GM15510 (cell line): Measurements from ENCODE around the gene GYS2.

ENCODE experiments used
- POLR2A ChIP-seq: IDR thresholded peaks from 3 replicates; pipeline ENCODE4 v1.6.1; 2011; ENCODE audit warnings: borderline replicate concordance; ENCODE audit not compliant: insufficient read length; ENCODE audit errors: extremely low read depth

Gene GYS2

DNA sequence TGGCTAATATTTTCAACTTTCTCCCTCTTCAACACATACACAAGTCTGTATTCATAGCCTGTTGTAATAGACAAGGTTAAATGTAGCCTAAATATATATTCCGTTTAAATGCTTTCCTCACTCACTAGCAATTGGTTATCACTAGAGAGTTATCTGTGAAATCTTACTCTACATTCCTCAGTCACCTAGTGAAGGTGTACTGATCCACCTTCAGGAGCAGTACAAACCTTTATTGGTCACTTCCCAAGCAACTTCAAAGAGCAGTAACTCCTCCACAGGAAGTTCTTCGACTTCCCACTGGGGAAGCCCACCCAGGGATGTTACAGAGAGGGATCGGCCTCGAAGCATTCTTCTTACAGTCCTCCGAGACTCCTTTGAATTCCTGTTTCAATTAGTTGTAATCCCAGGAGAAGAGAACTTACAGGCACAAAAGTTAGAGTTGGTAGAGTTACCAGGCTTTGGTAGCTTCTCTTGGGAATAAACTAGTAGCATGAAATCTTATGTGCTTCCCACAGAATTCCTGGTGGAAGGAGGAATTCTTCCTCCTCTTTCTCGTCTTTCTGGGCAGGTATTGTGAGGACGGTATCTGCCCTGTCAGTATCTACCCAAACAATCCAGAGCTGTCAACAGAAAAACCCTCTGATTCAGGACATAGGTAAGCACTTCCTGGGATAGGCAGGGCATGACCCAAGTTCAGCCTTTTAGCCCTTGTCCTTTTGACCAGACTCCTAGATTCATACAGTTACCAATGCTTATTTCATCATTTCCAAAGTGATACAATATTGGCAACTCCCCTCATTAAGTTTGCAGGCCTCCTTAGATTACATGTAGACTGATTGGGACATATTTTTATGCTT lies at the start of gene GYS2:
Gene GYS2, minus strand, starts transcription at position 603 of the 857 bp plus-strand sequence. Its CDS starts 255 bp downstream, at position 348.
- no peak for TF ChIP-seq POLR2A

- TF ChIP-seq POLR2A: no peak
Observed at GRCh38 chr12:21651821-21652220, 47.2 kb upstream of the GYS2 start.

- TF ChIP-seq POLR2A: no peak
Observed at GRCh38 chr12:21650997-21651396, 46.4 kb upstream of the GYS2 start.

DNA sequence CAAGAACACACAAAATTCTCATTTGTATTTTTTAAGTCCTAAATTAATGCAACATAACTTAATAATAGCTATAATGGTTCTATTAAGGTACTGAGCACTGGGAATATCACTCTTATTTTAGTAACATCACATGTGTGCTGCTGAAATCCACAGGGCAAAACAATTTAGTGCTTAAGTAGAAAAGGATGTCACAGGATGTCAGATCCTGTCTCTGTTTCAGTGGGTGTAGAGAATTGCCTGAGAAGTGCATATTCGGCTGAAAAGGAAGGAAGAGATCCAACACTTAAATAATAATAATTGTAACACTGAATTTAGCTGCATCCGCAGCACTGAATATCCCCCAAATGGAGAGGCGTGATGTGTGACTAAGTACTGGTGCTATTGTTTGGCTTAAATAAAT lies 44.4 kb upstream of the GYS2 start:
- no peak for TF ChIP-seq POLR2A

DNA sequence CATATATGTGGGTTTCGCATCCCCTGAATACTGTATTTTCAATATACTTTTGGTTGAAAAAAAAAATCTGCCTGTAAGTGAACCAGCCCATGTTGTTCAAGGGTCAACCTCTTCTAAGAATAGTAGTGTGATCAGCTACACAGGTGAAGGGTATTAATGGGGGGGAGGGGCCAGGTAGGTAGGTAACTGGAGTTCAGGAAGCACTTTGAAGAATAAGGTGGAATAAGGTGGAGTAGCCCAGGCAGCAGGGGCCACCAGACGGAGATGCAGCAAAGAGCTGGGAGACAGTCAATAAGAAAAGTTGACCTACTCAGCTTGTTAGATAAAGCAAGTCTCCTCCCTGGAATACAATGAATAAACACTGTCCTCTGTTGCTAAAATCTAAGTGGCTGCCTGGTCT lies 43.7 kb upstream of the GYS2 start:
- no peak for TF ChIP-seq POLR2A

GRCh38 chr12:21647179-21647578 lies 42.5 kb upstream of the GYS2 start:
- no peak for TF ChIP-seq POLR2A

GRCh38 chr12:21644516-21644915 lies 39.9 kb upstream of the GYS2 start:
- TF ChIP-seq POLR2A: no peak

DNA sequence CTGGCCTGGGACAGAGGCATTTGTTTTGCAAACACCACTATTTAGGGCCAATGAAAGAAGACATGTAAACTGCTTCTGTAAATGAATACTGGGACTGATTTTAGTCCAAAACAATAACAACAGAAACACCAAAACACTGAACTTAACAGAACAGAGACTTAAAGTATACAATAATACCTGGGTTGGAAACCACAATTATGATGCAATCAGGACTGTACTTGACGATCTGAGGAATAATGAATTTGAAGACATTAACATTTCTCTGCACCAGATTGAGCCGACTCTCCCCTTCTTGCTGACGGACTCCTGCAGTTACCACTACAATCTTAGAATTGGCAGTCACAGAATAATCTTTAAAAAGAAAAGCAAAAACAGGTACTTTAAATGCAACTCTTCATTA lies 39.1 kb upstream of the GYS2 start:
- no peak for TF ChIP-seq POLR2A

DNA sequence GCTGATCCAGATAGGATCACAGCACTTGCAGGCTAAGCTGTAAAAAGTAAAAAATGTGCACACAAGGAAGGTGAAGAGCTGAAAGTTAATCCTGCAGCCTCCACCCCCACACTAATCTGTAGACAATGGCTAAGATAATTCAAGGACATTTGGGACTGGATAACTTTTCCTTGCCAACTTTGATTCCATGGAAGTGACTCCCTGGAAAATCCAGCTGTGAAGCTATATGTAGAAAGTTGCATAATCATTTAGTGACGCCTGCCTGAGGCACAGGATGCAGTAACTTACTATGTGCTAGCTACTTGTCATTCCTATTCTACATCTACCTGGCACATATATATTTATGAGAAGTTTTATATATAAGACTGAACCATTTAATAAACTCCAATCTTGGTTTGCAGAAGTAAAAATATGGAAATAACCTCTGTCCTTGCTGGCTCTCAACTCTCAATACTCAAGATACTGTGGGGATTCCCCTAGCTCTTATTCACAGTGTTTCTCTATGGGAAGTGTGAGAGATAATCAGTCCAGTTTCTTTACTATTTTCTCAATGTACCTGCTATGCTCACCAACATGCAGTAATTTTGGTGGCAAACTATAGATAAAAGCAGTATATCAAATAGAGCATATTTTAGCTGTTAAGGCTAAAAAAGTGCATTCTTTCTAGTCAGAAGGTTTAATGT lies 38.2 kb upstream of the GYS2 start:
- TF ChIP-seq POLR2A: no peak

GRCh38 chr12:21638054-21638891 lies 33.6 kb upstream of the GYS2 start:
- no peak for TF ChIP-seq POLR2A

DNA sequence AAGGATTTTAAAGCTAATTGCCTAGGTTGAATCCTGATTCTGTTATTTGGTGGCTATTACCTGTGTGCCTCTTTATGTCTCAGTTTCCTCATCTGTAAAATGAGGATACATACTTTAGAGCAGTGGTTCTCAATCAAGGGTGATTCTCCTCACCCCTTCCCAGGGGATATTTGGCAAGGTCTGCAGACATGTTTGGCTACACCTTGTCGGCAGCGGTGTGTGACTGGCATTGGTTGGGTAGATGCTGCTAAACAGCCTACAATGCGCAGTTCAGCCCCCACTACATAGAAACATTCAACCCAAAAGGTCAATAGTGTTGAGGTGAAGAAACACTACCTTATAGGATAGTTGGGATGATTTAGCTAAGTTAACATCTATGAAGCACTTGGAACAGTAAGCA lies 29.6 kb upstream of the GYS2 start:
- TF ChIP-seq POLR2A: no peak

GRCh38 chr12:21631367-21631766 lies 26.7 kb upstream of the GYS2 start:
- no peak for TF ChIP-seq POLR2A

- TF ChIP-seq POLR2A: no peak
Observed at GRCh38 chr12:21627924-21628323, 23.3 kb upstream of the GYS2 start.

DNA sequence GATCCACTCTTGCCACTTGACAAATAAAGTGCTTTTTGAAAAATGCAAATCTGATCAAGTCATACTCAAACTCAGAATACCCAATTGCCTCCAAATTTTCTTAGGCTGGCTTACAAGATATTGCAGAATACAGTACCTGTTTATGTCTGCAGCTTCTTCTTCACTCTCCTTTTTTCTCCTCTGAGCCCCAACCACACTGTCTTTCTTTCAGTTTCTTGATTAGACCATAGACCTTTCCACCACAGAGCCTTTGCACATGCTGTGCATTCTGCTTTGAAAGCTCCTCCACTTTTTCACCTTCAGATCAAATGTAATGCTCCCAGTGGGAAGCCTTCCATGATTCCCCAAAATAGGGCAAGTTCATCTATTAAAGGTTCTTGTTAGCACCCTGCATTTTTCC lies 13.9 kb upstream of the GYS2 start:
- no peak for TF ChIP-seq POLR2A

DNA sequence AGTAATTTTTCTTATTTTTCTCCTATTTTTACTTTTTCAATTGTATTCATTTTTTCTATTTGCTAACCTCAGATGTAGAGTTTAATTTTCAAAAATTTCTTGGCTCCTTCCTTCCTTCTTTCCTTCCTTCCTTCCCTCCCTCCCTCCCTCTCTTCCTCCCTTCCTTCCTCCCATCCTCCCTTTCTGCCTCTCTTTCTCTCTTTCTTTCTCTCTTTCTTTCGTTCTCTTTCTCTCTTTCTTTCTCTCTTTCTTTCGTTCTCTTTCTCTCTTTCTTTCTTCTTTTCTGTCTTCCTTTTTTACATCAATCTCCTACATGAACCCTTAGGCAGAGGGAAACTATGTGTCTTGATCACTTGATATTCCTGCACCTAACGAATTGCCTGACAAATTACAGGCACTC lies 12.4 kb upstream of the GYS2 start:
- TF ChIP-seq POLR2A: no peak
